ENCODE data around the gene SPTBN2.

The SPTBN2 gene

GRCh38 chr11:66741153-66741552, 12.1 kb upstream of the SPTBN2 start:
- TF ChIP-seq CTCF (conservative IDR thresholded peaks at IDR 0.05; ENCODE audit: control insufficient read depth, insufficient read depth, low read depth, low read length) = no peak
- H3K4me3 ChIP-seq (ENCODE audit: control insufficient read depth, low read depth, low read length) = no peak overlapping the region
- no peak for DNase-seq (ENCODE audit: low read depth)

- peak; percentile 27 for DNase-seq (ENCODE audit: low read depth)
- no peak for TF ChIP-seq CTCF (conservative IDR thresholded peaks at IDR 0.05; ENCODE audit: control insufficient read depth, insufficient read depth, low read depth, low read length)
- H3K4me3 ChIP-seq (ENCODE audit: control insufficient read depth, low read depth, low read length) = no peak overlapping the region
Measured at GRCh38 chr11:66739983-66740382, 11.0 kb upstream of the SPTBN2 start.

- TF ChIP-seq CTCF (conservative IDR thresholded peaks at IDR 0.05; ENCODE audit: control insufficient read depth, insufficient read depth, low read depth, low read length) = no peak
- H3K4me3 ChIP-seq (ENCODE audit: control insufficient read depth, low read depth, low read length) = no peak overlapping the region
- DNase-seq (ENCODE audit: low read depth) = no peak
Measured at GRCh38 chr11:66734215-66734614, 5.2 kb upstream of the SPTBN2 start.

- no peak for TF ChIP-seq CTCF (conservative IDR thresholded peaks at IDR 0.05; ENCODE audit: control insufficient read depth, insufficient read depth, low read depth, low read length)
- DNase-seq (ENCODE audit: low read depth) = no peak
- H3K4me3 ChIP-seq (ENCODE audit: control insufficient read depth, low read depth, low read length) = no peak overlapping the region
Measured at GRCh38 chr11:66729447-66729846, 431 bp upstream of the SPTBN2 start.

GRCh38 chr11:66728038-66728692, 851 bp downstream of the SPTBN2 start:
- peak overlapping the region; percentile 4 for H3K4me3 ChIP-seq (ENCODE audit: control insufficient read depth, low read depth, low read length)
- DNase-seq (ENCODE audit: low read depth) = no peak
- no peak for TF ChIP-seq CTCF (conservative IDR thresholded peaks at IDR 0.05; ENCODE audit: control insufficient read depth, insufficient read depth, low read depth, low read length)

- H3K4me3 ChIP-seq (ENCODE audit: control insufficient read depth, low read depth, low read length) = peak overlapping the region; percentile 25
- no peak for DNase-seq (ENCODE audit: low read depth)
- TF ChIP-seq CTCF (conservative IDR thresholded peaks at IDR 0.05; ENCODE audit: control insufficient read depth, insufficient read depth, low read depth, low read length) = no peak
Measured at GRCh38 chr11:66727282-66728037, 1.6 kb downstream of the SPTBN2 start.
